Stomach smooth muscle (tissue), 2 donors: ENCODE measurements around the gene KCTD16.

Source experiments
- H3K27ac ChIP-seq: one replicate; pipeline ENCODE4 v1.7.0; 2013; ENCODE audit warnings: mild to moderate bottlenecking, low read length, inconsistent platforms
- H3K27me3 ChIP-seq, 2 donors: one replicate each; pipeline ENCODE4 v1.7.0; 2013; ENCODE audit warnings: low read length in 2 of 2; ENCODE audit not compliant: insufficient read depth in 2 of 2, control insufficient read depth in 1 of 2
- H3K36me3 ChIP-seq, 2 donors: one replicate each; pipeline ENCODE4 v1.7.0; 2013; ENCODE audit warnings: low read length in 2 of 2; ENCODE audit not compliant: control insufficient read depth in 2 of 2, insufficient read depth in 2 of 2
- H3K4me1 ChIP-seq: one replicate; pipeline ENCODE4 v1.7.0; 2013; ENCODE audit warnings: low read length; ENCODE audit not compliant: control insufficient read depth, insufficient read depth
- H3K4me3 ChIP-seq, 2 donors: one replicate each; pipeline ENCODE4 v1.7.0; 2013; ENCODE audit warnings: low read length in 2 of 2
- H3K9ac ChIP-seq, 2 donors: one replicate each; pipeline ENCODE4 v1.7.0; 2013; ENCODE audit warnings: low read length in 2 of 2, mild to moderate bottlenecking in 1 of 2
- H3K9me3 ChIP-seq, 2 donors: one replicate each; pipeline ENCODE4 v1.7.0; 2013; ENCODE audit warnings: low read length in 2 of 2; ENCODE audit not compliant: control insufficient read depth in 2 of 2
- donor health status: healthy.
- donor health status: Pancreatic carcinoma.

The KCTD16 gene

DNA sequence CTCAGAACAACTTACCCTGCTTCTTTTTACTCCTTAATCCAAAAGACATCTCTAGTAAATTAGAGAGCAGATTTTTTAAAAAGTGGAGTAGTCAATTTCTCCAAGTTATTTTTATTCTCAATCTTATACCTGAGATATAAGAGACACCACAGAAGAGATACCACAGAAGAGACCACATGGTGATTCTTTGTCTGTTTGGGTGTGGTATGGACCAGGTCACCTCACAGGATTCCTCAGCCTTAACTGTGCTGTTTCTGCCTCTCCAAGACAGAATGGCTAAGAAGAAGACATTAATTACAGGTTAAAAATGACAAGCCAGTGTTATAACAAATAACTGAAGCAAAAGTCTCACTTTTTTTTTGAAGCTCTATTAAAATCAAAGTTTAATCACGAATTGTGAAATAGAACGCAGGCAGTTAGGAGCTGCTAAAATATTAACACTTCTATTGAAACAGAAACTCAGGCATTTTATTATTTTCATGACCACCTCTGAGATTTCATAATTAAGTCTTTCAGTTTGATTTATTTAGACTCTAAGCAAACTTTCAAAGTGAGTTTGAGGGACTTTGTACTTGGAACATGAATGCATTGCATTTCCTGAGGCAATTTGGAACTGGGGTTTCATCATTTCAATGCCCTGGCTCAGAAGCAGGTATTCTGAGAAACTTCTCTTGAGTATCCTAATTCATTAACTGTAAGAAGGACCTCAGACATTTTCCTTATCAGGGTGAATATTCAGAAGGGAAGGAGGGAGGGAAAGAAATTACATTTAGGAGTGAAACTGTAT is 280.7 kb downstream of the KCTD16 start:
- H3K4me3 ChIP-seq, result no peak overlapping the region
- no peaks in the 10 kb centered on the region for H3K9me3 ChIP-seq
- no peak overlapping the region for H3K27ac ChIP-seq
- H3K36me3 ChIP-seq, result no peaks in the 10 kb centered on the region
- no peaks in the 10 kb centered on the region for H3K4me1 ChIP-seq
- no peak overlapping the region for H3K9ac ChIP-seq
- no peaks in the 10 kb centered on the region for H3K27me3 ChIP-seq

DNA sequence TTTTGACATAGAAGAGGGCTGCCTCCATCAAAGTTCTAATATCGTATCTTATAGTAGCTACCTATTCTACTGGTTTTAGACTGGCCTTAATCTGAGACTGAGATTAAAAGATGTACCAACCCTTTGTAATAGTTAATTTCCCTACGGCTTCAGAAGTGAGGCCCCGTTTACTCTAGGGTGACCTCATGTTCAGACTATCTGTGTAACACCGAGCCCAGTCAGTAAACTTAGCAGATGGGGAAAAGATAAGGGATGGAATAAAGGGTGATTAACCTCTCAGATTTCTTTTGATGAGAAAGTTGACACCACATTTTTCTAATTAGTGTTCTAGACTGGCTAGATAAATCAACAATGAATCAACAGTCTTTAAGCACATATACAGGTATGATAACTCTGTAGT is 283.1 kb downstream of the KCTD16 start:
- Histone ChIP-seq H3K9ac (no peak overlapping the region), H3K9me3 (no peaks in the 10 kb centered on the region), H3K4me1 (no peaks in the 10 kb centered on the region), H3K36me3 (no peaks in the 10 kb centered on the region), H3K27me3 (no peaks in the 10 kb centered on the region), H3K4me3 (no peak overlapping the region), H3K27ac (no peak overlapping the region)

DNA sequence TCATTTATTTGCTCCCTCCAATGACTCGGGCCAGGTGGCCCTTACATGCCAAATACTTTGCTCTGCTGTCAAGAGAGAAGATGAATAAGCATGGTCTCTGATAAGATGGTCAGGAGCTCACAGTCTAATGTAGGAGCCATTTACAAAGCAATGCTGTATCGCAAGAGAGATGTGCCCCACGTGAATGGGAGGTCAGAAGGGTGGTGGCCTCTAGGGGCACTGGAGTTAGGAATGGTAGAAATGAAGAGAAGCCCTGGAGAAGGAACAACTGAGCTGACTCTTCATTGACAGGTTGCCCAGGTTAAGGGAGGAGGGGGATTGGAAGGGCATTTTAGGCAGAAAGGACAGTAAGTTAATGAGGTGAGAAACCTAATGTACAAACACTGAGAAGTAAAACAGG is 286.5 kb downstream of the KCTD16 start:
- H3K36me3 ChIP-seq, result no peaks in the 10 kb centered on the region
- no peak overlapping the region for H3K9ac ChIP-seq
- H3K4me3 ChIP-seq, result no peak overlapping the region
- no peaks in the 10 kb centered on the region for H3K9me3 ChIP-seq
- H3K27ac ChIP-seq, result no peak overlapping the region
- no peaks in the 10 kb centered on the region for H3K4me1 ChIP-seq
- H3K27me3 ChIP-seq, result no peaks in the 10 kb centered on the region

DNA sequence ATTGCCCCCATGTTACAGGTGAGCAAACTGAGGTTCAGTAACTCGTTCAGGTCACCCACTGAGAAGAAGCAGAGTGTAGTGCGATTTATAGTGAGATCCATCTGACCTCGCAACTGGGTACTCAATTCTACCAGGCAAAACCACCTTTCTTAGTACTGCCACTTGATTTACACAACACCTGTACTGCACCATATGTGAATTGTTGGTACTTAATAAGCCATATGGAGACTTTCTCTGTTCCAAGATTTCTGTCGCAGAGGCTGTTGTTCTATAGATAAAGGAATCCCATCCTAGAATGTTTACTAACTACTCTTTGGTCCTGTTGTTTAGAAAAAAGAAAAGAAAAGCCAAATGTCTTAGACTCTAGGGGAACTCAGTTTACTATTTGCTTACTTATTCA is 287.5 kb downstream of the KCTD16 start:
- no peaks in the 10 kb centered on the region for H3K27me3 ChIP-seq
- no peak overlapping the region for H3K27ac ChIP-seq
- H3K9me3 ChIP-seq, result no peaks in the 10 kb centered on the region

DNA sequence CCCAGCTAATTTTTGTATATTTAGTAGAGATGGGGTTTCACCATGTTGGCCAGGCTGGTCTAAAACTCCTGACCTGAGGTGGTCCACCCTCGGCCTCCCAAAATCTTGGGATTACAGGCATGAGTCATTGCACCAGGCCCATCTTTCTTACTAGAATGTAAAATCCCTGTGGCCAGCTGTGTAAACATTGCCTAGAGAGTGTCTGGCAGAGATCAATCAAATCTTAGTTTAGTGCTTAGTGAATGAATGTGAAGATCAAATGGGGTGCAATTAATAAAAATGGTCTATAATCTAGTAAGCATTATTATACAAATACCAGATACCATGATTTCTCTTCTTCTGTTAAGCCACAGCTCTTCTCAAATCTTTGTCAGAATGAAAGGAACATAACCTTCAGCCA is 289.9 kb downstream of the KCTD16 start:
- H3K27ac ChIP-seq, result no peak overlapping the region
- no peaks in the 10 kb centered on the region for H3K4me1 ChIP-seq
- H3K4me3 ChIP-seq, result no peak overlapping the region
- H3K9me3 ChIP-seq, result no peaks in the 10 kb centered on the region
- no peaks in the 10 kb centered on the region for H3K36me3 ChIP-seq
- no peak overlapping the region for H3K9ac ChIP-seq
- no peaks in the 10 kb centered on the region for H3K27me3 ChIP-seq

More for the DNA sequence above, 287.5 kb downstream of the KCTD16 start:
- H3K4me3 ChIP-seq, result no peak overlapping the region
- no peaks in the 10 kb centered on the region for H3K4me1 ChIP-seq
- H3K9ac ChIP-seq, result no peak overlapping the region
- no peaks in the 10 kb centered on the region for H3K36me3 ChIP-seq

DNA sequence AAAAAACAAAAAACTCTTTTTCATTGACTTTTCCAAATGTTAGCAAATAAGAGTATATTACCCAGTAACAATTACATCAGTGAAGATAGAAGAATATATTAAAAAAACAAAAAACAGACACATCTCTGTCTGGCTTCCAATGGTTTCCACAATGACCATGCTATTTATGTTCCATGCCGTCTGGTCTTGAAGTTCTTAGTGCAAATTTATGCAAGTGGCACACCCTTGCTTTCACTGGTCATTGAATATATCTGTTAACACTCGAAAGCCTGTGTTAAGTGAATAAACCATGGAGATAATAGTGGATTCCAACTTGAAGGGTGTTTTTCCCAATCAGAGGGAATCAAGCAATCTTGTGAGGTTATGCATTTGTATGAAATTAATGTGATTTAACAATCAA is 291.9 kb downstream of the KCTD16 start:
- Histone ChIP-seq H3K36me3 (no peaks in the 10 kb centered on the region), H3K4me1 (no peaks in the 10 kb centered on the region), H3K27ac (no peak overlapping the region), H3K9me3 (no peaks in the 10 kb centered on the region), H3K9ac (no peak overlapping the region), H3K4me3 (no peak overlapping the region), H3K27me3 (no peaks in the 10 kb centered on the region)

DNA sequence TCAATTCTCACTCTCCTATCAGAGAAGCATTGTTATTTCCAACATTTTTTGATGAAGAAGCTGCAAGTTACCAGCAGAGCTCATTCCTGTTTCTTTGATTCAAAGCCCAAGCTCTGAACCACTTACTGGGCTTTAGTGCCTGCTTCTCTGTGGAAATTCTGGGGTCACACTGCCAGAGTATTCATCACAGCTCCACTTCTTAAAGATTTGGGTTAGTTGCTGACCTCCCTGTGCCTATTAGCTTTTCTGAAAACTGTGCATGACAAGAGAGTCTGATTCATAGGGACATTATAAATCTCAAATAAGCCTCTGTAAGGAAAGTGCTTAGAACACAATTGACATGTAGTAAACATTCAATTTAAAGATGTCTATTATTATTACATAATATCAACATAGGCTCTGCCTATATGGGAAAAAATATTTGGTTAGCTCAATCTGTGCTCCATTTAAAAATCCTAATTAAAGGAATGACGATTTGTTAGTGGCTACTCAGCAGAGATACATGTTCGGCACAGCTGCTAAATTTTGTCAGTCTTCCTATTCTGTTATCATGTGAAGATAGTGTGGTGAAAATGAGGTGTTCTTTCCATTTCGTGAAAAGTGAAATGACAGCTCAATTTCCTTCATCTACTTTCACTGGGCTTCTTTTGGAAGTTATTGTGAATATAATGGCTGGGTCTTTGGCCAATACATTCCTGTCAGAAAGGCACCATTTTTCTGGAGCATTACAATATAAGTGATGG is 293.0 kb downstream of the KCTD16 start:
- Histone ChIP-seq H3K9me3 (no peaks in the 10 kb centered on the region), H3K27ac (no peak overlapping the region), H3K4me3 (no peak overlapping the region), H3K36me3 (no peaks in the 10 kb centered on the region), H3K9ac (no peak overlapping the region), H3K27me3 (no peaks in the 10 kb centered on the region), H3K4me1 (no peaks in the 10 kb centered on the region)

DNA sequence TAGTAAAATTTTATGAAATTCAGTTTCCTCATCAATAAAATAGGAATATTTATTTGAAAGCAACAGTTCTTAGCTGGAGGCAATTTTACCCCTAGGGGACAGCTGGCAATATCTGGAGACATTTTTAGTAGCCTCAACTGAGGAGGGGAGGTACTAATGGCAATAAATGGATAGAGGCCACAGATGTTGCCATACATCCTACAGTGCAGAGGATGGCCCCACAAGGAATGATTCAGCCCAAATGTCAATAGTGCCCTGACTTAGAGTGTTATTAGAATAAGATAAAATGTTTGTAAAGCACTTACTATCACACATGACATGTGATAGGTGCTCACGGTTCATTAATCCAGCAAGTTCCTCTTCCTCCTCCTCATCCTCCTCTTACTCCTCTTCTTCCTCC is 293.6 kb downstream of the KCTD16 start:
- no peaks in the 10 kb centered on the region for H3K27me3 ChIP-seq

DNA sequence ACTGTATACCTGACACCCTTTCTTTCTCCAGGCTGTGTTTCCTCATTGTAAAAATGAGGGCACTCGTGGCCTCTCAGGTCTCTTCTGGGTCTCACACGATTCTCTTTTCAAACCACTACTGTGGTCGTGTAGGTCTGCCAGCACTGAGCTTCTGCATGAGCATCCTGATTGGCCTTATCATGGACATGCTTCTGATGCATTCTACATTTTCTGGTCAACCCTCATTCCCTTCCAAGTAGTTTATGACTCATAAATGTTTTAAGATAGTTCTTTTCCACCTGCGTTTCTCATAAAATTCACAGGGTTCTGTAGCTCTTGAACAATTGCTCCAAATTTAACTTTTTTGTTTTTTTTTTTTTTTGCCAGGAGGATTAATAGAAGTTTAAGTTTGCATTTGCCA is 294.8 kb downstream of the KCTD16 start:
- Histone ChIP-seq H3K9ac (no peak overlapping the region), H3K36me3 (no peaks in the 10 kb centered on the region), H3K9me3 (no peaks in the 10 kb centered on the region), H3K27ac (no peak overlapping the region), H3K27me3 (no peaks in the 10 kb centered on the region), H3K4me1 (no peaks in the 10 kb centered on the region), H3K4me3 (no peak overlapping the region)

More for the DNA sequence above, 293.6 kb downstream of the KCTD16 start:
- H3K4me3 ChIP-seq, result no peak overlapping the region
- no peaks in the 10 kb centered on the region for H3K9me3 ChIP-seq
- no peaks in the 10 kb centered on the region for H3K4me1 ChIP-seq
- no peak overlapping the region for H3K27ac ChIP-seq
- no peaks in the 10 kb centered on the region for H3K36me3 ChIP-seq
- H3K9ac ChIP-seq, result no peak overlapping the region

DNA sequence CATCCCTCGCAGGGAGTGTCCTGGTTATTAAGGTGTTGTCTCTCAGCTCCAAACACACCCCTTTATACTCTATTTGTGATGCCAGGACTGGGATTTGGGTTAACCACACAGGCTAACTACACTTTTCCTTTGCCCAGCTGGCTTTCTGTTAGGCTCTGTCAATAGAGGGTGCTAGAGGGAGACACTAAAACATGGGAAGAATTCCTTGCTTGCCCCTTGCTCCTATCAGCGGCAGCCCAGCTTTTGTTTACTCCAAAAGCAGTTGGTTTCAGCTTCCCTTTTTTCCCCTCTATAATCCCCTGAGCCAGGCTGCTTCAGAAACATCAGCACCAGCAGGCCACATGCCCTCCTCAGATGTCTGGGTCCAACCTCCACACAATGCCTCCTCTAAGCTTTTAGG is 297.1 kb downstream of the KCTD16 start:
- H3K4me3 ChIP-seq, result no peak overlapping the region
- H3K9me3 ChIP-seq, result no peaks in the 10 kb centered on the region
- no peak overlapping the region for H3K27ac ChIP-seq
- no peaks in the 10 kb centered on the region for H3K36me3 ChIP-seq
- no peaks in the 10 kb centered on the region for H3K27me3 ChIP-seq
- H3K9ac ChIP-seq, result no peak overlapping the region
- no peaks in the 10 kb centered on the region for H3K4me1 ChIP-seq

DNA sequence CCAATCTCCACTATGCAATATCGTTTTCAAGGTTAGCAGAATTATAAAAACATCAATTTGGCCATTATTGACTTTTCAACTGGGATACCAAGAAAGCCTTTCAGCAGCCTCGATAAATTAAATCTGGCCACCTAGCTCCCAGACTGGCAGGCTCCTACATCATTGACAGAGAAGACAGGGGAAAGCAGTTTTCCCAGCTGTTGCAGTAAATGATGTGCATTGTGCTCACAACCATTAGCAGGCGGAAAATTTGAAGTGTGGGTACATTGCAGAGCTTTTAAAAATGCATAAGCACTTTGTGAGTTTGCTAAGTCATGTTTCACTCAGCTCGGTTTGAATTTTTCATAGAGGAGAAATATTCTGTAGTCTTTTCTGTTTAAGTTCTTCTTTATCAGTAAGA is 297.9 kb downstream of the KCTD16 start:
- H3K4me1 ChIP-seq, result no peaks in the 10 kb centered on the region

More for the DNA sequence above, 297.9 kb downstream of the KCTD16 start:
- Histone ChIP-seq H3K9ac (no peak overlapping the region), H3K4me3 (no peak overlapping the region), H3K9me3 (no peaks in the 10 kb centered on the region), H3K36me3 (no peaks in the 10 kb centered on the region), H3K27me3 (no peaks in the 10 kb centered on the region), H3K27ac (no peak overlapping the region)
